Tibial artery (tissue), 4 donors: Measurements from ENCODE around the gene ACTR2.

Experiments used
- DNase-seq, 2 donors: peaks; one replicate each; pipeline ENCODE4 v3.0.0-alpha.2; 2019
- H3K27ac ChIP-seq, 2 donors: fragments of 200-600 bp; sonication (generic) in 1 of 2; 1 replicate in 1 of 2; 2 replicates in 1 of 2; pipeline ENCODE4 v1.5.1; 2018 to 2019; ENCODE audit warnings: mild to moderate bottlenecking in 1 of 2
- H3K27me3 ChIP-seq, 2 donors: fragments of 200-600 bp; sonication (generic) in 1 of 2; one replicate each; pipeline versions ENCODE4 v1.5.1 to v1.6.0; 2016 to 2019
- H3K36me3 ChIP-seq, 3 donors: fragments of 200-600 bp; sonication (generic) in 2 of 3; one replicate each; pipeline ENCODE4 v1.5.1; 2016 to 2019; ENCODE audit warnings: mild to moderate bottlenecking in 2 of 3
- H3K4me1 ChIP-seq, 4 donors: fragments of 200-600 bp; sonication (generic) in 2 of 4; 1 replicate in 3 of 4; 2 replicates in 1 of 4; pipeline ENCODE4 v1.5.1; 2016 to 2019
- H3K4me3 ChIP-seq, 2 donors: fragments of 200-600 bp; sonication (generic) in 1 of 2; 1 replicate in 1 of 2; 2 replicates in 1 of 2; pipeline ENCODE4 v1.5.1; 2018 to 2019; ENCODE audit warnings: mild to moderate bottlenecking in 2 of 2
- H3K9me3 ChIP-seq, 3 donors: fragments of 200-600 bp; sonication (generic) in 1 of 3; one replicate each; pipeline ENCODE4 v1.5.1; 2016 to 2019
- CTCF ChIP-seq, 2 experiments: fragments of 200-600 bp in 1 of 2; fragments of 450-650 bp in 1 of 2; IDR thresholded peaks; one replicate each; pipeline ENCODE4 v1.5.1; 2017 to 2019; ENCODE audit warnings: antibody characterized with exemption in 2 of 2, mild to moderate bottlenecking in 1 of 2, moderate library complexity in 1 of 2
- intact Hi-C: fragments of 100-400 bp; cut with DNase I; formaldehyde crosslinking; loops from one replicate; pipeline ENCODE4 v1.15.0; 2023; ENCODE audit warnings: low total_unique reads

The ACTR2 gene

GRCh38 chr2:65264821-65265670 lies 37.4 kb downstream of the ACTR2 start:
- no peaks in the 10 kb centered on the region for H3K27me3 ChIP-seq
- no peak overlapping the region for H3K27ac ChIP-seq
- intact Hi-C loops, result loop anchor here (5.0 kb wide), 1 partner anchor 297 kb away; no protein-coding TSS in a partner anchor
- no peak overlapping the region for H3K4me3 ChIP-seq
- peak; percentile 61 to 83 for TF ChIP-seq CTCF (IDR thresholded peaks at IDR 0.05)
- peaks cover 7 to 42% (median 26%) of the 10 kb centered on the region in 3 donors for H3K36me3 ChIP-seq
- DNase-seq, result no peak
- no peaks in the 10 kb centered on the region for H3K9me3 ChIP-seq
- peaks cover 0 to 6% (median 2%) of the 10 kb centered on the region in 4 donors for H3K4me1 ChIP-seq

GRCh38 chr2:65265671-65266045 lies 38.0 kb downstream of the ACTR2 start:
- intact Hi-C loops, result no loop called here
- H3K36me3 ChIP-seq, result peaks cover 7 to 42% (median 26%) of the 10 kb centered on the region in 3 donors

GRCh38 chr2:65267008-65267407 lies 39.4 kb downstream of the ACTR2 start:
- intact Hi-C loops, result no loop called here
- no peak for TF ChIP-seq CTCF (IDR thresholded peaks at IDR 0.05)
- H3K27ac ChIP-seq, result no peak overlapping the region
- H3K9me3 ChIP-seq, result no peaks in the 10 kb centered on the region
- no peak for DNase-seq
- H3K4me1 ChIP-seq, result peaks cover 0 to 6% (median 2%) of the 10 kb centered on the region in 4 donors
- no peak overlapping the region for H3K4me3 ChIP-seq
- H3K36me3 ChIP-seq, result peaks cover 14 to 50% (median 27%) of the 10 kb centered on the region in 3 donors
- H3K27me3 ChIP-seq, result no peaks in the 10 kb centered on the region

More at GRCh38 chr2:65265671-65266045, 38.0 kb downstream of the ACTR2 start:
- no peak for DNase-seq
- Histone ChIP-seq H3K4me1 (peaks cover 0 to 6% (median 2%) of the 10 kb centered on the region in 4 donors), H3K27ac (no peak overlapping the region), H3K9me3 (no peaks in the 10 kb centered on the region), H3K4me3 (no peak overlapping the region), H3K27me3 (no peaks in the 10 kb centered on the region)
- TF ChIP-seq CTCF (IDR thresholded peaks at IDR 0.05), result no peak

- Histone ChIP-seq H3K9me3 (no peaks in the 10 kb centered on the region), H3K27me3 (no peaks in the 10 kb centered on the region), H3K36me3 (peaks cover 17 to 55% (median 45%) of the 10 kb centered on the region in 3 donors), H3K4me3 (no peak overlapping the region), H3K27ac (no peak overlapping the region), H3K4me1 (peaks cover 0 to 6% (median 2%) of the 10 kb centered on the region in 4 donors)
- intact Hi-C loops, result no loop called here
- DNase-seq, result no peak
- no peak for TF ChIP-seq CTCF (IDR thresholded peaks at IDR 0.05)
Measured at GRCh38 chr2:65268957-65269356, 41.3 kb downstream of the ACTR2 start.

- intact Hi-C loops, result no loop called here
Measured at GRCh38 chr2:65273344-65273743, 45.7 kb downstream of the ACTR2 start.

More at GRCh38 chr2:65273344-65273743, 45.7 kb downstream of the ACTR2 start:
- no peaks in the 10 kb centered on the region for H3K27me3 ChIP-seq
- H3K27ac ChIP-seq, result no peak overlapping the region
- no peak for DNase-seq
- H3K4me1 ChIP-seq, result no peaks in the 10 kb centered on the region
- TF ChIP-seq CTCF (IDR thresholded peaks at IDR 0.05), result no peak
- no peak overlapping the region for H3K4me3 ChIP-seq
- H3K9me3 ChIP-seq, result no peaks in the 10 kb centered on the region
- H3K36me3 ChIP-seq, result peaks cover 11 to 28% (median 28%) of the 10 kb centered on the region in 3 donors
